GM19025 (cell line): Measurements from ENCODE around the gene ADAMTS9.

Experiments
- ATAC-seq: cut with Tn5 transposase; IDR thresholded peaks from one replicate; pipeline ENCODE4 v1.9.1; 2021; ENCODE audit warnings: mild to moderate bottlenecking, low read depth, moderate library complexity; ENCODE audit not compliant: unreplicated experiment

Gene ADAMTS9

DNA sequence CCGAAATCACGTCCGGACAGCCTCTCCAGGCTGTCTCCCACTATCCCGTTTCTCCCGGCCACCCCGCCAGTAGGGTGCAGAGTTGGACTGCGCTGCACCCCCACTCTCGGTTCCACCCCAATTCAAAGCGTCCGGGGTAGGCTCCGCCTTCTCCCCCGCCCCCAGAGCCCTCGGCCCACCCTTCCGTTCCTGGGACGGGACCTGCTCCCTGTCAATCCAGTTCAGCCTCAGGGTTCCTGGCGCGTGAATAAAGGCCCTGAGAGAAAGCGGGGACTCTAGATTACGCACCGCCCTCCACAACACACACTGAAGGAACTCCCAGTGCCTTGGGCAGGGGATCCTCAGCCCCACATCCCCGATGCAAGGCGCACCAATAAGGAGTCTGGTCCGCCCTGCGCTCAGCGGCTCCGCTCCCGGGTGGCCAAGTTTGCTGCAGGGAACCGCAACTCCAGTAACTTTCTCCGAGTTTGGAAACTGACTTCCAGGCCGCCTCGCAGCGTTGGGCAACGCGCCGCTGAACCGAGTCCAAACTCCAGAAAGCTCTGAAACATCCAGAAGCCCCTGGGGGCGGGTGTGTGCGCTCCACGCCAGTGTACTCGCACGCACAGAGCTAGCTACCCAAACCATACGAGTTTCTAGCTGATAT is 1.9 kb downstream of the ADAMTS9 start:
- ATAC-seq = no peak

- no peak for ATAC-seq
Measured at GRCh38 chr3:64685331-64685799, 2.4 kb downstream of the ADAMTS9 start.

DNA sequence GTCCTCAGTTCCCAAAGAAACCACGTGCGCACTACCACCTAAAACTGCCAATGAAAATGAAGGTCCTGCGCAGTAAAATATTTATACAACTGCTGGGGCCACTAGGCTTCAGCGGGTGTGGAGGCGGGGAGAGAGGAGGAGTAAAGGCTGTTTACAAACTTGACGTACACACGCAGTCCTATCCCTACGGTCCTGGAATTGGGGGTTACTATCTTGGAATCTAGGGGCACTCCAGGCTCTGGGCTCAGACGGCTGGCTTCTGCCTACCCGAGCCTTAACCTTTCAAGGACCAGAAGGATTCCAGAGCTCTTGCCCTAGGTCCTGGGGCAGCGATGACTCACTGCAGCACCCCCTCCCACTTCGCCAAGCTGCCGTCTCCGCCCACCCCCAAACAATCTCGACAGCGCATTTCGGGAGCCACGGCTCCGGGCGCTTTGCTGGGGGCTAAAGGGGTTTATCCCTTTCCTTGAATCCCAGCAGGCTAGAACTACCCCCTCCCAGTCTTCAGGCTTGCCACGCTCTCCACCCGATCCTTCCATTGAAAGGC is 3.0 kb downstream of the ADAMTS9 start:
- ATAC-seq = no peak

- no peak for ATAC-seq
Measured at GRCh38 chr3:64681827-64682226, 6.0 kb downstream of the ADAMTS9 start.

DNA sequence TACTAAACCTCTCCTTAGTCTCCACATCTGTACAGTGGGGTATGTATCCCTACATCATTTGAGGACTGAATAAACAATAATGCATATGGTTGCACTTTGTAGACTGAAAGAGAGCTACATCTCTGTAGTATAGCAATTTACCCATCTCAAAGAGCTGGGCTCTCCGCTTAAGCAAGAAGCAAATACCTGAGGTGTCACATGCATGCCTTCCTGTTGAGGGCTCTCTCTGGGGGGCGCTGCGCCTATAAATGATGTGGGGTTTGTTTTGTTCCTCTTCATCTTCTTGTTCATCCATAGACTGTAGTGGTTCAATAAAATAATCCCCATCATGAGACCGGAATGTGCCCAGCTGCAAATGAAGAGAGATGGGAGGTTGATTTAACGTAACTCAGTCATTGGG is 6.8 kb downstream of the ADAMTS9 start:
- no peak for ATAC-seq

- ATAC-seq = no peak
Measured at GRCh38 chr3:64680334-64680733, 7.5 kb downstream of the ADAMTS9 start.

- ATAC-seq = no peak
Measured at GRCh38 chr3:64677961-64678716, 9.7 kb downstream of the ADAMTS9 start.

DNA sequence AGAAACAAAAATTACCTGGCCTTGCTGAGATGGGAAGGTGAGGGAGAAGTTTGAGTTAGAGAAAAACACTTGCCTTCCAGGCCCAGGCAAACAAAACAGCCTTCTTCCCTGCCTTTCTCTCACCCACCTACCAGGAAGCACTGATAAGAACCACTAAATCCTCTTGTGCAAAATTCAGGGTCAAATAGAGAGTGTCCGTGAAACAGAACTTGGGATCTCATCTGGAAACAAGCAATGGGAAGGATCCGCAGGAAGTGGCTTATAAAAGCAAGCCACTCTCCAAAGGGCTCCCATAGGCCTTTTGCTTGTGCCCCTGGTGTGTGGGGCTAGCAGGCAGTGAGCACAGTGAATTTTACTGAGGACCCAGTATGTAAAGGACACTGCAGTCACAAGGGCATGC is 11.0 kb downstream of the ADAMTS9 start:
- no peak for ATAC-seq

DNA sequence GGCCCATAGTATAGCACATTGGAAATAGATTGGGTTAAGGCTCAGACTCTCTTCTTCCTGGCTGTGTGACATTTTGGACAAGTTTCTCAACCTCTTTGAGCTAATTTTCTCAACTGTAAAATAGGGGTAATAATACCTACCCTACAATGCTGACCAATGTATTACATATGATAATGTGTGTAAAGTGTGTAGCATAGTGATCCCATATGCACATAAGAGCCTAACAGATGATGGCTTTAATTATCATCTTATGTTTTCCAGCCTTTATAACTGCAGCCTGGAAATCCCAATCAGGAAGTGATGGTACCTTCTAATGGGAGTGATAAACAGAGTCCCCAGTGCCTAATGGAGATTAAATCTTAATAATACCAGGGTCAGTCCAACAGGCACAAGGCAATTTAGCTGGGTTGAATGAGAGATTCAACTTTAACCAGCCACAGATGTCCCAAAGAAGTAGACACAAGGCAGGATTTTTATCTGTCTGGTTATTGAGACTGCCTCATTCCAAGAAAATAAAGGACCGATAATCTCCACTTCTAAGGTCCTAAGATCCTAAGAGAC is 12.0 kb downstream of the ADAMTS9 start:
- no peak for ATAC-seq

GRCh38 chr3:64674591-64675076 is 13.2 kb downstream of the ADAMTS9 start:
- no peak for ATAC-seq

DNA sequence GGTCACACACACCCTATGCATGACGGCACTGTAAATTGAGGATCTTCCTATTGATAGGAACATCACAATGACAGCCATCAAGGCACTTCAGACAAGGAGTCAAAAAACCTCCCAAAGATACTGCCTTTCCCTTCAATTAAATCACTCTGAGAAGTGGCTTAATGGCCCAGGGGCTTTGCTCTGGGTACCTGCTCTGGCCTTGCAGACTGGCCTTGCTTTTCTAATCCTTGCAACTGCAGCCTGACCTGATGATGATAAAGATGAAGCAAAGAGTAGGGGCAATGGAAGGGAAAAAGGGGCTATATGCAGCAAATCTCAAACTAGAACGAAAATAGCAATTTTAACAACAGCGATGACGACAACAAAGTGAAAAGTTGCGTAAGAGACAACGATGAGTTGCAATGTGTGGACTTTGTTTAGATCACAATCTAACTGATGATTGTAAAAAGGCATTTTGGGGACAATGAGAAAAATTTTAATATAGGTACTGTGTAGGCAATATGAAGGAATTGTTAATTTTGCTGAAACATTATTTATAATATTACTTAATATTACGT is 14.6 kb downstream of the ADAMTS9 start:
- no peak for ATAC-seq

DNA sequence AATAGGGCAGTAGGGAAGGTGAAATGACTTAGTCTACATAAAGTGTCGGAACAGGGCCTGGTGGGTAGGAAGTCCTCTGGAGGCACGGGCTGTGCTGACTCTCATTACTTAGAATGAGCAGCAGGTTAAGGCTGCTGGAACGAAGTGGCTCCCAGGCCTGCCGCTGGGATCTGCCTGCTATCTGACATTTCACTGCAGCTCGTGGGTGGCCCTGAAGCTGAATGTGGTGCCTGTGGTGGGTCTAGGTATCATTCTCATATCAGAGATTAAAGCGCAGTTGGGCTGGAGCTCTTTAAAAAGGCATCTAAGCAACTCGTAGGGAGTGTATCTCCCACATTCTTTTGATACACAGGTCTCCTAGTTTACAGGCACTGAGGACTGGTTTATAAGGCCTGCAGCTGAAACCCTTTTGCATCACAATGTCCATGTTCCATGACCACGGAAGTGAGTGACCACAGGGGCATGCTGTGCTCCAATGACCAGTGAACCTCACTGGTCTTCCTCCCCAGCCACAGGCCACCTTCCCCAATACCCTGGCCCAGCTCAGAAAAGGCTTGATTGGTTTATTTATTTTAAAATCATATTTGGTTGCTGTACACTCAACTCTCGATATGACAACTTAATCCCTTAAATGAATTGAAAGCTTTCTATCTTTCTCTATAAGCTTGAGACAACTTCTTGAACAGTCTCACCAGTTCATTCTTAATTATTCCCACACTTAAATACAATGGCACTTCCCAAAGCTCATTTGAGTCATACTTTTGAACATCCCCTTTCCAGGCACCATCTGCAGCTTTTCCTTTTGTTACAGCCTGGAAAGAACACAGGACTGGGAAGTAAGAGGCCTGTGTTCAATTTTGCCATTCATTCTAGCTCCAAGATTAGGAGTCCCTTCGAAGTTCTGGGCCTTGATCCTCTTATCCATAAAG is 19.0 kb downstream of the ADAMTS9 start:
- no peak for ATAC-seq

GRCh38 chr3:64667887-64668581 is 19.8 kb downstream of the ADAMTS9 start:
- ATAC-seq = no peak

DNA sequence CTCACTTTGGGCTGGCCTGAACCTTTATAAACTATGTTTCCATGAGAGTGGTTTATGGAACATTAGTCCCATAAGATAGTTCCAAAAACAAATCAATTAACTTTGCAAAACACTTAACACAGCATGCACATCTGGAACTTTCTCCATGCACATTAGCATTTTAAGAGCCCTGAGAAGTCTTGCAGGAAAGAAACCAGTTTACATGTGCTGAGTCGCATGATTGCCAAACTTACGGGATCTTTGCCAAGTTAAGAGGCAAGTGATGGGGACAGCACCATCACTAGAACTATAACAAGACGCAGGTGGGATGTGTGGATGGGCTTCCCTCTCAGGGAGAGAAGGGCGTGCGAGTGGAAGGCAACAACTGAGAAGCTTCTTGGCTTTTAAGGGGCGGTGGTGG is 20.7 kb downstream of the ADAMTS9 start:
- no peak for ATAC-seq

- no peak for ATAC-seq
Measured at GRCh38 chr3:64666171-64666588, 21.6 kb downstream of the ADAMTS9 start.

DNA sequence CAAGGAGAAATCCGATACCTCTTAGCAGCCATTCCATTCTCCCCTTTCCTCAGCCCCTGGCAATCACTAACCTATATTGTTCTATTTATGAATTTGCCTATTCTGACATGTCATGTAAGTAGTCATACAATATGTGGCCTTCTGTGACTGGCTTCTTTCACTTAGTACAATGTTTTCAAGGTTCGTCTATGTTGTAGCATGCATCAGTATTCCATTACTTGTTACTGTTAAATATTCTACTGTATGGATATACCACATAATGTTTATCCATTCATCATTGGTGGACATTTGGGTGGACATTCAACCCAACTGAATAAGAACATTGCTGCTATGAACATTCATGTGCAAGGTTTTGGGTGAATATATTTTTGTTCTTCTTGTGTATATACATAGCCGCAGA is 23.4 kb downstream of the ADAMTS9 start:
- ATAC-seq = no peak

DNA sequence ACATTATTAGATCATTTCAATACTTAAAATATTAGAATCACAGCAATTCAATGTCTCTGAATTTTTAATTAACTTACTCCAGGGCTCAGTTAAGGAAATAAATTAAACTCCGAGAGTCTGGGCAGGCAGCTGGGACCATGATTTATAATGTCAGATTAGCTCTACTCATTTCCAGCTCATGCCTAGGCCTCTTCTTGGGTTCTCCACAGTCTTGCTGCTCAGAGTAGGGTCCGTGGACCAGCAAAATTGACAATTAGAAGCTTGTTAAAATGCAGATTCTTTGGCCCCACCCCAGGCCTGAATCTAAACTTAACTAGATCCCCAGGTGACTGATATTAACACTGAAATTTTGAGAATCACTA is 28.2 kb downstream of the ADAMTS9 start:
- no peak for ATAC-seq

GRCh38 chr3:64658001-64658400 is 29.8 kb downstream of the ADAMTS9 start:
- no peak for ATAC-seq

DNA sequence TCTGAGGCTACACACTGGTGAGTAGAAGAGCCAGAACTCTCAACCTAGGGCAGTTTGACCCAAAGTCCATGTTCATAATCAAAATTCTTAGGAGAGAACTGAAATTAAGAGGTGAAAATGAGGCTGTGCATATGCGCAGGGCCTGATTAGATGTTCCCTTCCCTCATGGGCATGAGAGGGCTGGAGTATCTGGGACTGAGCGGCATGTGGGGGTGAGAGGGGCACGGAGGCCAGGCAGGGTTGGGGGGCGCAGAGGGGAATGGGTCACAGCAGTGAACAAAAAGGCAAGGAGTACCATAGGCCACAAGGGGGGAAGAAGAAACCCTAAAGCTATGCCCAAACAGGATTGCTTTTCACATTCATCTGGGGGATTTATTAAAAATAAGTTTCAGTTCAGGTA is 31.3 kb downstream of the ADAMTS9 start:
- ATAC-seq = no peak
